Left lung (tissue), 10 donors: Measurements from ENCODE around the gene MYZAP. TPM values are rescaled to one million over a fixed set of nuclear protein-coding genes. Genes with fewer than 3 reads are reported as not detected.

Source experiments
- ATAC-seq: fragments of 200-7000 bp; cut with Tn5 transposase; one replicate; pipeline ENCODE4 v1.9.1; 2020; ENCODE audit warnings: moderate library complexity
- DNase-seq, 4 donors: peaks; one replicate each; pipeline ENCODE4 v3.0.0-alpha.2; 2013 to 2020
- H3K27ac ChIP-seq, 2 donors: fragments of 200-600 bp; sonication (generic) in 1 of 2; one replicate each; pipeline versions ENCODE4 v1.5.0 to v1.8.0; 2020 to 2021
- H3K27me3 ChIP-seq, 2 donors: fragments of 200-600 bp; sonication (generic) in 1 of 2; one replicate each; pipeline versions ENCODE4 v1.5.0 to v1.8.0; 2020 to 2021
- H3K36me3 ChIP-seq, 2 donors: fragments of 200-600 bp; sonication (generic) in 1 of 2; one replicate each; pipeline versions ENCODE4 v1.5.0 to v1.8.0; 2020 to 2021
- H3K4me1 ChIP-seq, 2 donors: fragments of 200-600 bp; one replicate each; pipeline ENCODE4 v1.8.0; 2021
- H3K4me3 ChIP-seq, 2 donors: fragments of 200-600 bp; sonication (generic) in 1 of 2; one replicate each; pipeline versions ENCODE4 v1.5.0 to v1.8.0; 2020 to 2021; ENCODE audit warnings: mild to moderate bottlenecking in 1 of 2
- H3K9me3 ChIP-seq, 2 donors: fragments of 200-600 bp; sonication (generic) in 1 of 2; one replicate each; pipeline versions ENCODE4 v1.5.0 to v1.8.0; 2020 to 2021
- CTCF ChIP-seq, 2 donors: fragments of 200-600 bp; sonication (generic) in 1 of 2; IDR thresholded peaks; one replicate each; pipeline versions ENCODE4 v1.5.0 to v1.8.0; 2021; ENCODE audit warnings: antibody characterized with exemption in 2 of 2
- intact Hi-C, 2 donors: fragments of 100-400 bp; cut with DNase I; formaldehyde crosslinking; loops; one replicate each; pipeline versions ENCODE4 v1.11.2 to v1.14.2; 2022
- polyA plus RNA-seq, 6 donors: library from polyadenylated mRNA; unstranded; fragments of 120-200 nt; gene quantifications; one replicate each; pipeline ENCODE4 v1.2.1, GENCODE V29; 2013; ENCODE audit not compliant: insufficient read length in 6 of 6
- total RNA-seq, 2 donors: library from RNA; stranded (reverse); fragmentation: NEBNext Ultra II Directional; extraction: Animal tissue kit (Norgen Biotek cat#: 25700); gene quantifications; one replicate each; pipeline ENCODE4 v1.2.1, GENCODE V29; 2021
- donor health status: DM: no; HTN: yes; CAD: no.
- donor health status: DM: no; HTN: no; CAD: no.

Gene MYZAP
- total and polyA plus RNA-seq, 8 donors, result 17.1 to 66.1 (median 63.6) TPM

- intact Hi-C loops, result no loop called here
- H3K4me3 ChIP-seq, result no peak overlapping the region
- H3K27ac ChIP-seq, result no peak overlapping the region
- no peaks in the 10 kb centered on the region for H3K27me3 ChIP-seq
- no peaks in the 10 kb centered on the region for H3K4me1 ChIP-seq
- no peak for DNase-seq
- no peaks in the 10 kb centered on the region for H3K36me3 ChIP-seq
- H3K9me3 ChIP-seq, result no peaks in the 10 kb centered on the region
- no peak for ATAC-seq
- no peak for TF ChIP-seq CTCF (IDR thresholded peaks at IDR 0.05)
Observed at GRCh38 chr15:57684491-57685151, 92.9 kb downstream of the MYZAP start.

DNA sequence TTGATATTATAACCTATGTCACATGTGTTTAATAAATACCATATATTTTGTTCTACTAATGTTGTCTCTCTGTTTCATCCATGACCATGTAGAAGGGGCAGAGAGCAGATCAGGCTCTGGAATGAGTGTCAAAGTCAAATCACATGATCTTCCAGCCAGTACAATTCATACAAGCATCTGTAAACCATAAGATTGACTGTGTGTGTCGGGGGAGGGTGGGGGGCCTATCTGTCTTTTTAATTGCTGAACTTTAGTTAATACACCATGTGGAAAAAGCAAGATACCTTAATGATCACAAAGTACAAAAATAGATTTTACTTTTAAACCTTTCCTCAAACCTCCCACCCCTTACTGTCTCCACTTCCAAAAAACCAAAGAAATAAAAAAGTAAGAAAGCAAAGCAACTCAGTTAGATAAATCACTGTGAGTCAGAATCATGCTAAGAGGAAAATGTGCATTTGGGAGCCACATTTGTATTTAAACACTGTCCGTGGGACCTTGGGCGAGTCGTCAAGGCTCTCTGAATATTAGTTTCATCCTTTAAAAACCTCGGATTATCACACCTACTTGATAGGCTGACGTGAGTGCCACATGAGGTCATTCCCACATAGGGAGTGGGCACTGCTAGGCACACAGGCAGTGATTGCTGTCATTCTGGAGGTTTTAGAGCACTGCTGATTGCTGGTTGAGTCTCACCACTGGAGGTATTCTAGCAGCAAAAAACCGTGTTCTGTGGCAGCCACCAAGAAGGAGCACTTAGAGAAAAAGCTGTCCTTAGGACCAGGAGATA, 93.8 kb downstream of the MYZAP start:
- TF ChIP-seq CTCF (IDR thresholded peaks at IDR 0.05), result no peak
- Histone ChIP-seq H3K4me3 (no peak overlapping the region), H3K4me1 (no peaks in the 10 kb centered on the region), H3K9me3 (no peaks in the 10 kb centered on the region), H3K36me3 (no peaks in the 10 kb centered on the region), H3K27ac (no peak overlapping the region), H3K27me3 (no peaks in the 10 kb centered on the region)
- ATAC-seq (no peak), DNase-seq (no peak)
- intact Hi-C loops, result no loop called here

DNA sequence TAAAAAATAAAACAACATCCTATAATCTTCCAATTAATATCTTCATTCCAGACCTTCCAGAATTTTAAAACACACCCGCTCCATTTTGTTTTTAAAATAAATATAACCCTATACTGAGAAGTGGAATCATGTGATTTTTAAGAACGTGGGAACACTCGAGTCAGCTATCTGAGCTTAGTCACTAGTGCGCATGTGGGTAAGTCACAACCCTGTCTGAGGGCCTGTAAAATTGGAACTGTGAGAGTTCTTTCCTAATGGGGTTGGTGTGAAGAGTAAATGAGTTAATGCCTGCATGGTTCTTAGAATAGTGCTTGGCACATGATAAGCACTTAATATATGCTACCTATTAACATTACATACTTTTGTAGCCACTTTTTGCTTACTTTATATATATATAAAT, 95.0 kb downstream of the MYZAP start:
- Histone ChIP-seq H3K4me3 (no peak overlapping the region), H3K9me3 (no peaks in the 10 kb centered on the region), H3K4me1 (no peaks in the 10 kb centered on the region), H3K27me3 (no peaks in the 10 kb centered on the region), H3K36me3 (no peaks in the 10 kb centered on the region), H3K27ac (no peak overlapping the region)
- ATAC-seq, result no peak
- no peak for TF ChIP-seq CTCF (IDR thresholded peaks at IDR 0.05)
- DNase-seq, result no peak
- intact Hi-C loops, result no loop called here

DNA sequence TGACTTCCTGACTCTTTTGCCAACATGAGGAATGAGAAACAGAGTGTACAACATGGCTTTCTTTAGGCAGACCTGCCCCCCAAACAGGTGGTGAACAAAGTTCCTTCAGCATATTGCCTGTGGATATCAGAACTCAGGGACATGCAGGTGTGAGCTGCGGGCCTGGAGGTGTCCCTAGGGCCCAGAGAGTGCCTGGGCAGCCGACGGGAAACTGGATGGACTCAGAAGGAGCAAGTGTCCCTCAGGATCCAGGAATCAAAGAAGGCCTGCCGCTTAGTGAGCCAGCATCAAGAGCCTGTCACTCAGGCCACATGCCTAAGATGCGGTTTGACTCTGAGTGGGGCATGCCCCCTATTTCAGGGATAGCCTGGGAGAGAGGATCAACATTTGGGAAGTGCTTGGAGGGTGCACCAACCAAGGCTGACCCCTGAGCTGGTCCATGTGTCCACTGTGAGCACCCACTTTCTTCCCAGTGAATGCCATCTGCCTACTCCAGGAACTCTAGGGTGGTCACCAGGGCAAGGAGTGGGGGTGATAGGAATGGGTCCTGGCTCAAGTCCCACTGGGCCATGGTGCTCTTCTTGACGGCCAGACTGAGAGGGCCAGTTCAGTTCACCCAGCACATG, 98.8 kb downstream of the MYZAP start:
- Histone ChIP-seq H3K36me3 (no peaks in the 10 kb centered on the region), H3K27ac (no peak overlapping the region), H3K4me1 (no peaks in the 10 kb centered on the region), H3K27me3 (no peaks in the 10 kb centered on the region), H3K4me3 (no peak overlapping the region), H3K9me3 (no peaks in the 10 kb centered on the region)
- DNase-seq (no peak), ATAC-seq (no peak)
- intact Hi-C loops, result no loop called here
- TF ChIP-seq CTCF (IDR thresholded peaks at IDR 0.05), result no peak

DNA sequence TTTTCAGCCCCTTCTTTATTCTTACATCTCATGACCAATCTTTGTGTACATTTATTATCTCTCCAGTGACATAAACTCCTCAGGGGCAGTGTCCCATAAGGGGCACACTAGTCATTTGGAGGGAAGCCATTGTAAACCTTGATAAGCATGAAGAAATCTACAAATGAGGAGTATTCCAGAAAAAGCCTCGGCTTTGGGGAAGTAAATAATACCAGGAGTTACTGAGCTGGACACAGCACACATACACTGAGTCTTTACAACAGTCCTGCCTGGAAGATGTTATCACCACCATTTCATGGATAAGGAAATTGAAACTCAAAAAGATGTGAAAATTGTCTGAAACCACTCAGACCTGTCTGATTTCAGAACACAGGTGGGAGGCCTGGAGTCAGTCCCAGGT, 99.4 kb downstream of the MYZAP start:
- Histone ChIP-seq H3K27me3 (no peaks in the 10 kb centered on the region), H3K27ac (no peak overlapping the region), H3K4me1 (no peaks in the 10 kb centered on the region), H3K36me3 (no peaks in the 10 kb centered on the region), H3K9me3 (no peaks in the 10 kb centered on the region), H3K4me3 (no peak overlapping the region)
- ATAC-seq, result no peak
- TF ChIP-seq CTCF (IDR thresholded peaks at IDR 0.05), result no peak
- intact Hi-C loops, result no loop called here
- no peak for DNase-seq
